CD4-positive, alpha-beta T cell (primary cell): ENCODE data around the gene TBX15. TPM values are rescaled to one million over a fixed set of nuclear protein-coding genes. Genes with fewer than 3 reads are reported as not detected.

Experiments
- ATAC-seq: fragments of 200-7000 bp; cut with Tn5 transposase; one replicate; pipeline ENCODE4 v1.10.0; 2022; ENCODE audit warnings: mild to moderate bottlenecking; ENCODE audit not compliant: poor library complexity
- CTCF ChIA-PET: fragments of 350-600 bp; sonication (Branson Sonifier 250); formaldehyde crosslinking; loops from one replicate; lab custom pipeline; 2021; ENCODE audit warnings: antibody characterized with exemption, inconsistent platforms; lab: Charles Lee
- POLR2A ChIA-PET: fragments of 350-600 bp; sonication (Branson Sonifier 250); formaldehyde crosslinking; loops from one replicate; lab custom pipeline; 2021; ENCODE audit warnings: antibody characterized with exemption, inconsistent platforms; lab: Charles Lee
- DNase-seq, 14 experiments: peaks; one replicate each; pipeline ENCODE4 v3.0.0-alpha.2; 2013 to 2020; ENCODE audit warnings: mixed read lengths in 2 of 14
- H3K27ac ChIP-seq, 2 donors: one replicate each; pipeline versions ENCODE4 v1.5.1 to v1.7.0; 2013; ENCODE audit warnings: low read length in 2 of 2, low read depth in 1 of 2, mild to moderate bottlenecking in 1 of 2
- H3K27me3 ChIP-seq, 2 experiments: 1 replicate in 1 of 2; 2 replicates in 1 of 2; pipeline versions ENCODE4 v1.6.1 to v1.7.0; 2013; ENCODE audit warnings: low read length in 2 of 2, control low read depth in 1 of 2, mild to moderate bottlenecking in 1 of 2, moderate library complexity in 1 of 2; ENCODE audit not compliant: insufficient read depth in 2 of 2, control insufficient read depth in 1 of 2
- H3K36me3 ChIP-seq: one replicate; pipeline ENCODE4 v1.6.1; 2013; ENCODE audit warnings: low read length, control low read depth; ENCODE audit not compliant: insufficient read depth
- H3K4me1 ChIP-seq: one replicate; pipeline ENCODE4 v1.6.1; 2013; ENCODE audit warnings: low read length, control low read depth; ENCODE audit not compliant: insufficient read depth
- H3K4me3 ChIP-seq: one replicate; pipeline ENCODE4 v1.5.1; 2013; ENCODE audit warnings: mild to moderate bottlenecking, low read length, moderate library complexity
- H3K9me3 ChIP-seq, 2 experiments: 1 replicate in 1 of 2; 2 replicates in 1 of 2; pipeline versions ENCODE4 v1.6.1 to v1.7.0; 2013; ENCODE audit warnings: low read length in 2 of 2, mild to moderate bottlenecking in 2 of 2, control low read depth in 1 of 2, moderate library complexity in 1 of 2; ENCODE audit not compliant: control insufficient read depth in 1 of 2, insufficient read depth in 1 of 2
- H3K27ac Mint-ChIP-seq: one replicate; pipeline ENCODE4 v1.8.0; 2020; ENCODE audit warnings: mixed read lengths
- H3K27me3 Mint-ChIP-seq: one replicate; pipeline ENCODE4 v1.8.0; 2021; ENCODE audit warnings: mixed read lengths
- H3K36me3 Mint-ChIP-seq: one replicate; pipeline ENCODE4 v1.8.0; 2021; ENCODE audit warnings: low read depth, mixed read lengths
- H3K4me1 Mint-ChIP-seq: one replicate; pipeline ENCODE4 v1.8.0; 2021; ENCODE audit warnings: low read depth, mixed read lengths
- H3K4me3 Mint-ChIP-seq: one replicate; pipeline ENCODE4 v1.8.0; 2020; ENCODE audit warnings: mild to moderate bottlenecking, mixed read lengths
- H3K9me3 Mint-ChIP-seq: one replicate; pipeline ENCODE4 v1.8.0; 2020; ENCODE audit warnings: mixed read lengths
- intact Hi-C, 2 experiments: fragments of 100-400 bp; cut with DNase I in 1 of 2; cut with micrococcal nuclease in 1 of 2; formaldehyde crosslinking; loops; one replicate each; pipeline versions ENCODE4 v1.15.1 to v1.9.0; 2023 to 2025; cut with DNase I, micrococcal nuclease
- total RNA-seq, 174 experiments: library from RNA in 2 of 174; stranded (reverse) in 2 of 174; gene quantifications; one replicate each; pipeline ENCODE4 v1.2.3 and lab custom pipeline; 2021 to 2026
- TF ChIP-seq, protein P1 (sequence below): fragments of 200-600 bp; IDR thresholded peaks from one replicate; pipeline ENCODE4 v1.8.0; 2022; ENCODE audit warnings: antibody characterized with exemption, mild to moderate bottlenecking

Gene TBX15
- total RNA-seq, 2 experiments from 2014 or later: not detected

DNA sequence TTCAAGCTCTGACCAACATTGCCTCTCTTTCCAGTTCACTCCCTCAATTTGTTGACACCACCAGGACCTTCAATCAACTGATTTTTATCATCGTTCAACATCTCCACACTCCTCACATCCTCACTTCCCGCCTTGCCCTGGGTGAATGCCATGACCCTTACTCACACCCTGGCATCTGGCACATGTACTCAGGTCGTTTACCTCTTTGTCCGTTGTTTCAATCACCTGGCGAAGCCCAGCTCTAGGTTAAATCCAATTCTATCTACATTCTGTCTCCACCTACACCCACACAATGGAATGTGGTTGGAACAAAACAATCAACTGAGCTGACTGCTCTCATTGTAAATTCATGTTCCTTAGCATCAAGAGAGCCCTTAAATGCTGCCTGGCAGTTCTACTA is 24.2 kb upstream of the TBX15 start:
- H3K27ac Mint-ChIP-seq: no peak overlapping the region
- DNase-seq: no peak
- Histone ChIP-seq H3K4me3 (no peak overlapping the region), H3K27me3 (peaks cover 16 to 35% of the 10 kb centered on the region in 2 experiments), H3K9me3 (peaks cover 12 to 17% of the 10 kb centered on the region in 2 experiments), H3K36me3 (no peaks in the 10 kb centered on the region), H3K4me1 (peaks cover 9% of the 10 kb centered on the region), H3K27ac (no peak overlapping the region)
- no peak for ATAC-seq
- peaks cover 12% of the 10 kb centered on the region for H3K4me1 Mint-ChIP-seq
- H3K27me3 Mint-ChIP-seq: peaks cover 63% of the 10 kb centered on the region
- no peak overlapping the region for H3K4me3 Mint-ChIP-seq
- TF ChIP-seq, protein P1, sequence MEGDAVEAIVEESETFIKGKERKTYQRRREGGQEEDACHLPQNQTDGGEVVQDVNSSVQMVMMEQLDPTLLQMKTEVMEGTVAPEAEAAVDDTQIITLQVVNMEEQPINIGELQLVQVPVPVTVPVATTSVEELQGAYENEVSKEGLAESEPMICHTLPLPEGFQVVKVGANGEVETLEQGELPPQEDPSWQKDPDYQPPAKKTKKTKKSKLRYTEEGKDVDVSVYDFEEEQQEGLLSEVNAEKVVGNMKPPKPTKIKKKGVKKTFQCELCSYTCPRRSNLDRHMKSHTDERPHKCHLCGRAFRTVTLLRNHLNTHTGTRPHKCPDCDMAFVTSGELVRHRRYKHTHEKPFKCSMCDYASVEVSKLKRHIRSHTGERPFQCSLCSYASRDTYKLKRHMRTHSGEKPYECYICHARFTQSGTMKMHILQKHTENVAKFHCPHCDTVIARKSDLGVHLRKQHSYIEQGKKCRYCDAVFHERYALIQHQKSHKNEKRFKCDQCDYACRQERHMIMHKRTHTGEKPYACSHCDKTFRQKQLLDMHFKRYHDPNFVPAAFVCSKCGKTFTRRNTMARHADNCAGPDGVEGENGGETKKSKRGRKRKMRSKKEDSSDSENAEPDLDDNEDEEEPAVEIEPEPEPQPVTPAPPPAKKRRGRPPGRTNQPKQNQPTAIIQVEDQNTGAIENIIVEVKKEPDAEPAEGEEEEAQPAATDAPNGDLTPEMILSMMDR: no peak
- no peaks in the 10 kb centered on the region for H3K36me3 Mint-ChIP-seq
- ChIA-PET POLR2A (no interaction called here), CTCF (no interaction called here)
- H3K9me3 Mint-ChIP-seq: no peaks in the 10 kb centered on the region
- intact Hi-C loops: no loop called here

DNA sequence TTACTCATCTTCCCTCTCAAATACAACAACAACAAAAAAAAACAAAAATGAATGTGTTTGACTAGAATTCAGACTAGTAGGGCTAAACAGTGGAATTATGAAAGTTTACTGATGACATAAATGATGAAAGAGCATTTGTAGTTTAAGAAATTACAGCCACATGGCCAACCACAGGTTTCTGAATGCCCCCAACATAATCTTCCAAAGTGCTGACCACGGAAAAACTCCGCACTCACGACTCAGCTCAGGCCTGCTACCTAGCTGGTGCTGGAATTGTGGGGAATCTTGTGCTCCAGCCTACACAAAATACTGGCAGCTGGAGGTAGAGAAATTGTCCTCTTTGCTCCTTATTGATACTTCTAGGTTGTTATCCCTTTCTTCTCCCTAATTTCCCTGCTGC is 23.6 kb upstream of the TBX15 start:
- H3K27ac ChIP-seq: no peak overlapping the region
- no peak for DNase-seq
- Mint-ChIP-seq H3K27me3 (peaks cover 64% of the 10 kb centered on the region), H3K27ac (no peak overlapping the region), H3K4me3 (no peak overlapping the region), H3K9me3 (no peaks in the 10 kb centered on the region), H3K36me3 (no peaks in the 10 kb centered on the region), H3K4me1 (peaks cover 12% of the 10 kb centered on the region)
- TF ChIP-seq, protein P1: no peak
- H3K4me1 ChIP-seq: peaks cover 9% of the 10 kb centered on the region
- H3K9me3 ChIP-seq: peaks cover 17 to 19% of the 10 kb centered on the region in 2 experiments
- H3K36me3 ChIP-seq: no peaks in the 10 kb centered on the region
- ATAC-seq: no peak
- H3K4me3 ChIP-seq: no peak overlapping the region
- H3K27me3 ChIP-seq: peaks cover 23 to 41% of the 10 kb centered on the region in 2 experiments
- ChIA-PET CTCF (no interaction called here), POLR2A (no interaction called here)
- intact Hi-C loops: no loop called here

DNA sequence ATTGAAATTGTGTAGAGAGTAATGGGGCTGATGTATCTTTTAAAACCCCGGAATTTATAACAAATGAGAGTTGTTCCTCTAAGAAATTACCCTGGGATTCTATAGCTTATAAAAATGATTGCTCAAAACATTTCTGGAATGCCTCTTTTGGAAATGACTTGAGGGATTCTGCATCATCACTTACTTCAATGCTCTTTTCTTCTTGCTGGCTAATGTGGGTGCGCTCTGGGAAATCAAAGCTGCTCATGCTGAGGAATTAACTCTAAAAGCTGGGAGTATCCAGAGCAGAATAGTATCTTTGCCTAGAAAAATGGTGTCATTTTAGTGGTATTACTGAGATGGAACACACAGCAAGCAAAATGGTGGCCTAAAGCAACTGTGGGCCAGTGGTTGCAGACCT is 23.0 kb upstream of the TBX15 start:
- H3K9me3 ChIP-seq: peaks cover 17 to 24% of the 10 kb centered on the region in 2 experiments
- TF ChIP-seq, protein P1: no peak
- Mint-ChIP-seq H3K27me3 (peaks cover 70% of the 10 kb centered on the region), H3K36me3 (no peaks in the 10 kb centered on the region), H3K4me1 (peaks cover 12% of the 10 kb centered on the region), H3K9me3 (no peaks in the 10 kb centered on the region), H3K4me3 (no peak overlapping the region), H3K27ac (no peak overlapping the region)
- H3K27me3 ChIP-seq: peaks cover 29 to 47% of the 10 kb centered on the region in 2 experiments
- ChIA-PET POLR2A (no interaction called here), CTCF (interaction anchor here (0.6 kb wide), 1 partner anchor 1693 kb away, joined by 3 read pairs; no protein-coding TSS in a partner anchor)
- peaks cover 9% of the 10 kb centered on the region for H3K4me1 ChIP-seq
- no peaks in the 10 kb centered on the region for H3K36me3 ChIP-seq
- no peak for ATAC-seq
- DNase-seq: no peak
- intact Hi-C loops: no loop called here
- H3K27ac ChIP-seq: no peak overlapping the region
- H3K4me3 ChIP-seq: no peak overlapping the region
